ENCODE results near the gene ARL5C.

The ARL5C gene

GRCh38 chr17:39187152-39187830, 21.3 kb upstream of the ARL5C start:
- in situ Hi-C loops (cut with HindIII; ENCODE audit: low pct_unique_long_range_greater_than_20kb, low sequenced_read_pairs), result no loop called here
- no peak for TF ChIP-seq JUND (IDR thresholded peaks at IDR 0.05; ENCODE audit: low read depth)
- DNase-seq (ENCODE audit: low read depth in 1 of 2, low spot score in 1 of 2), result no peak

GRCh38 chr17:39186481-39187002, 20.6 kb upstream of the ARL5C start:
- no peak for DNase-seq (ENCODE audit: low read depth in 1 of 2, low spot score in 1 of 2)
- in situ Hi-C loops (cut with HindIII; ENCODE audit: low pct_unique_long_range_greater_than_20kb, low sequenced_read_pairs), result no loop called here
- no peak for TF ChIP-seq JUND (IDR thresholded peaks at IDR 0.05; ENCODE audit: low read depth)

GRCh38 chr17:39183720-39184119, 17.8 kb upstream of the ARL5C start:
- no peak for TF ChIP-seq JUND (IDR thresholded peaks at IDR 0.05; ENCODE audit: low read depth)

GRCh38 chr17:39183045-39183444, 17.1 kb upstream of the ARL5C start:
- in situ Hi-C loops (cut with HindIII; ENCODE audit: low pct_unique_long_range_greater_than_20kb, low sequenced_read_pairs), result no loop called here

More at GRCh38 chr17:39183720-39184119, 17.8 kb upstream of the ARL5C start:
- in situ Hi-C loops (cut with HindIII; ENCODE audit: low pct_unique_long_range_greater_than_20kb, low sequenced_read_pairs), result no loop called here
- DNase-seq (ENCODE audit: low read depth in 1 of 2, low spot score in 1 of 2), result no peak

GRCh38 chr17:39181303-39181702, 15.3 kb upstream of the ARL5C start:
- in situ Hi-C loops (cut with HindIII; ENCODE audit: low pct_unique_long_range_greater_than_20kb, low sequenced_read_pairs), result no loop called here
- TF ChIP-seq JUND (IDR thresholded peaks at IDR 0.05; ENCODE audit: low read depth), result no peak
- DNase-seq (ENCODE audit: low read depth in 1 of 2, low spot score in 1 of 2), result no peak

More at GRCh38 chr17:39183045-39183444, 17.1 kb upstream of the ARL5C start:
- TF ChIP-seq JUND (IDR thresholded peaks at IDR 0.05; ENCODE audit: low read depth), result no peak
- DNase-seq (ENCODE audit: low read depth in 1 of 2, low spot score in 1 of 2), result no peak

GRCh38 chr17:39178536-39178935, 12.6 kb upstream of the ARL5C start:
- no peak for DNase-seq (ENCODE audit: low read depth in 1 of 2, low spot score in 1 of 2)
- no peak for TF ChIP-seq JUND (IDR thresholded peaks at IDR 0.05; ENCODE audit: low read depth)
- in situ Hi-C loops (cut with HindIII; ENCODE audit: low pct_unique_long_range_greater_than_20kb, low sequenced_read_pairs), result no loop called here

- DNase-seq (ENCODE audit: low read depth in 1 of 2, low spot score in 1 of 2), result peak in 1 of 2 experiments; percentile 94
- in situ Hi-C loops (cut with HindIII; ENCODE audit: low pct_unique_long_range_greater_than_20kb, low sequenced_read_pairs), result no loop called here
- TF ChIP-seq JUND (IDR thresholded peaks at IDR 0.05; ENCODE audit: low read depth), result no peak
Observed at GRCh38 chr17:39177256-39177655, 11.3 kb upstream of the ARL5C start.

GRCh38 chr17:39175695-39176093, 9.7 kb upstream of the ARL5C start:
- no peak for DNase-seq (ENCODE audit: low read depth in 1 of 2, low spot score in 1 of 2)
- no peak for TF ChIP-seq JUND (IDR thresholded peaks at IDR 0.05; ENCODE audit: low read depth)
- in situ Hi-C loops (cut with HindIII; ENCODE audit: low pct_unique_long_range_greater_than_20kb, low sequenced_read_pairs), result no loop called here

- TF ChIP-seq JUND (IDR thresholded peaks at IDR 0.05; ENCODE audit: low read depth), result no peak
- peak; percentile 82 to 84 for DNase-seq (ENCODE audit: low read depth in 1 of 2, low spot score in 1 of 2)
- in situ Hi-C loops (cut with HindIII; ENCODE audit: low pct_unique_long_range_greater_than_20kb, low sequenced_read_pairs), result no loop called here
Observed at GRCh38 chr17:39174920-39175694, 9.1 kb upstream of the ARL5C start.

- no peak for DNase-seq (ENCODE audit: low read depth in 1 of 2, low spot score in 1 of 2)
- in situ Hi-C loops (cut with HindIII; ENCODE audit: low pct_unique_long_range_greater_than_20kb, low sequenced_read_pairs), result no loop called here
- no peak for TF ChIP-seq JUND (IDR thresholded peaks at IDR 0.05; ENCODE audit: low read depth)
Observed at GRCh38 chr17:39173526-39174274, 7.7 kb upstream of the ARL5C start.

- no peak for DNase-seq (ENCODE audit: low read depth in 1 of 2, low spot score in 1 of 2)
- no peak for TF ChIP-seq JUND (IDR thresholded peaks at IDR 0.05; ENCODE audit: low read depth)
- in situ Hi-C loops (cut with HindIII; ENCODE audit: low pct_unique_long_range_greater_than_20kb, low sequenced_read_pairs), result no loop called here
Observed at GRCh38 chr17:39173080-39173479, 7.1 kb upstream of the ARL5C start.

GRCh38 chr17:39171933-39172332, 6.0 kb upstream of the ARL5C start:
- DNase-seq (ENCODE audit: low read depth in 1 of 2, low spot score in 1 of 2), result no peak
- TF ChIP-seq JUND (IDR thresholded peaks at IDR 0.05; ENCODE audit: low read depth), result no peak
- in situ Hi-C loops (cut with HindIII; ENCODE audit: low pct_unique_long_range_greater_than_20kb, low sequenced_read_pairs), result no loop called here
